B cell (primary cell): ENCODE data around the gene CLCNKA.

Source experiments
- CTCF ChIP-seq: fragments of 200-600 bp; IDR thresholded peaks from one replicate; pipeline ENCODE4 v1.8.0; 2022; ENCODE audit warnings: antibody characterized with exemption, mild to moderate bottlenecking
- EZH2 ChIP-seq: IDR thresholded peaks from 2 replicates; pipeline ENCODE4 v1.6.1; 2012; ENCODE audit warnings: borderline replicate concordance, low read depth, mild to moderate bottlenecking, moderate library complexity, low read length; ENCODE audit not compliant: insufficient read depth, poor library complexity, severe bottlenecking

GRCh38 chr1:16067127-16067768 is 45.4 kb downstream of the CLCNKA start:
- no peak for TF ChIP-seq CTCF
- no peak for TF ChIP-seq EZH2
